GM21381 (cell line): Measurements from ENCODE around the gene COMMD10.
"Not testable (repeated sequence)": the region's sequence is repeated elsewhere in the genome, so short reads cannot be mapped to it uniquely, and the experiment has no call there.

Experiments used
- ATAC-seq: cut with Tn5 transposase; IDR thresholded peaks from one replicate; pipeline ENCODE4 v1.9.1; 2021; ENCODE audit warnings: mild to moderate bottlenecking, moderate library complexity; ENCODE audit not compliant: unreplicated experiment

COMMD10 gene

GRCh38 chr5:116084871-116085715 lies at the start of gene COMMD10:
Gene COMMD10, plus strand, starts transcription at chr5:116085025.
- peak; percentile 90 for ATAC-seq

GRCh38 chr5:116035123-116035522 lies 49.7 kb upstream of the COMMD10 start:
- no peak for ATAC-seq

GRCh38 chr5:116037236-116037822 lies 47.5 kb upstream of the COMMD10 start:
- ATAC-seq = no peak

GRCh38 chr5:116038817-116039216 lies 46.0 kb upstream of the COMMD10 start:
- peak; percentile 57 for ATAC-seq

GRCh38 chr5:116042375-116042774 lies 42.5 kb upstream of the COMMD10 start:
- no peak for ATAC-seq

GRCh38 chr5:116044073-116044472 lies 40.8 kb upstream of the COMMD10 start:
- no peak for ATAC-seq

- no peak for ATAC-seq
Measured at GRCh38 chr5:116045821-116046220, 39.0 kb upstream of the COMMD10 start.

- ATAC-seq = no peak
Measured at GRCh38 chr5:116046261-116046660, 38.6 kb upstream of the COMMD10 start.

GRCh38 chr5:116046823-116047222 lies 38.0 kb upstream of the COMMD10 start:
- ATAC-seq = no peak

GRCh38 chr5:116058346-116058936 lies 26.4 kb upstream of the COMMD10 start:
- ATAC-seq = no peak

GRCh38 chr5:116062352-116062751 lies 22.5 kb upstream of the COMMD10 start:
- ATAC-seq = no peak

GRCh38 chr5:116063950-116064349 lies 20.9 kb upstream of the COMMD10 start:
- ATAC-seq = no peak

GRCh38 chr5:116068028-116068632 lies 16.7 kb upstream of the COMMD10 start:
- ATAC-seq = no peak

- ATAC-seq = no peak
Measured at GRCh38 chr5:116071211-116071610, 13.6 kb upstream of the COMMD10 start.

GRCh38 chr5:116075191-116075831 lies 9.5 kb upstream of the COMMD10 start:
- ATAC-seq = no peak

GRCh38 chr5:116076496-116076895 lies 8.3 kb upstream of the COMMD10 start:
- peak; percentile 99 for ATAC-seq

- ATAC-seq = no peak
Measured at GRCh38 chr5:116078199-116078598, 6.6 kb upstream of the COMMD10 start.

- peak; percentile 49 for ATAC-seq
Measured at GRCh38 chr5:116084287-116084691, 536 bp upstream of the COMMD10 start.

GRCh38 chr5:116086309-116086708 lies 1.5 kb downstream of the COMMD10 start:
- not testable (repeated sequence) for ATAC-seq

GRCh38 chr5:116088062-116088461 lies 3.2 kb downstream of the COMMD10 start:
- no peak for ATAC-seq

GRCh38 chr5:116090302-116090701 lies 5.5 kb downstream of the COMMD10 start:
- no peak for ATAC-seq
